Vagina (tissue), 2 donors: ENCODE measurements around the gene NYAP2. TPM values are rescaled to one million over a fixed set of nuclear protein-coding genes. Genes with fewer than 3 reads are reported as not detected.

Experiments used
- DNase-seq, 2 donors: peaks; one replicate each; pipeline ENCODE4 v3.0.0-alpha.2; 2017; ENCODE audit errors: extremely low spot score in 2 of 2
- H3K27ac ChIP-seq: fragments of 200-600 bp; sonication (generic); one replicate; pipeline ENCODE4 v1.5.1; 2019
- H3K27me3 ChIP-seq: fragments of 200-600 bp; sonication (generic); one replicate; pipeline ENCODE4 v1.5.1; 2019
- H3K36me3 ChIP-seq, 2 donors: fragments of 200-600 bp; sonication (generic); one replicate each; pipeline ENCODE4 v1.5.1; 2017 to 2019
- H3K4me1 ChIP-seq: fragments of 200-600 bp; sonication (generic); one replicate; pipeline ENCODE4 v1.5.1; 2019
- H3K4me3 ChIP-seq, 2 donors: fragments of 200-600 bp; sonication (generic); 1 replicate in 1 of 2; 2 replicates in 1 of 2; pipeline ENCODE4 v1.5.1; 2016 to 2019
- H3K9me3 ChIP-seq: fragments of 200-600 bp; sonication (generic); one replicate; pipeline ENCODE4 v1.5.1; 2019
- CTCF ChIP-seq, 3 experiments: fragments of 450-650 bp in 2 of 3; fragments of 200-600 bp in 1 of 3; sonication (generic) in 1 of 3; IDR thresholded peaks; one replicate each; pipeline ENCODE4 v1.5.1; 2017 to 2019; ENCODE audit warnings: antibody characterized with exemption in 3 of 3, mild to moderate bottlenecking in 2 of 3, moderate library complexity in 2 of 3
- POLR2A ChIP-seq, 2 donors: fragments of 450-650 bp; IDR thresholded peaks; one replicate each; pipeline ENCODE4 v1.6.1; 2017; ENCODE audit warnings: antibody characterized with exemption in 2 of 2, mild to moderate bottlenecking in 2 of 2, moderate library complexity in 2 of 2
- POLR2AphosphoS5 ChIP-seq, 2 donors: sonication (generic); formaldehyde crosslinking; IDR thresholded peaks; one replicate each; pipeline ENCODE4 v1.9.0; 2017; ENCODE audit warnings: antibody characterized with exemption in 2 of 2, mild to moderate bottlenecking in 2 of 2, low read depth in 1 of 2; ENCODE audit not compliant: insufficient read depth in 1 of 2
- intact Hi-C: fragments of 100-400 bp; cut with DNase I; formaldehyde crosslinking; loops from one replicate; pipeline ENCODE4 v1.15.1; 2023
- total RNA-seq: library from RNA; depleted of rRNA; stranded (reverse); fragments of >200 nt; gene quantifications from one replicate; pipeline ENCODE4 v1.2.3, GENCODE V29; 2016

The NYAP2 gene
- total RNA-seq, 1 donor from 2014 or later: 0.25 TPM

GRCh38 chr2:225616372-225616771, 216.9 kb downstream of the NYAP2 start:
- Histone ChIP-seq H3K4me3 (no peak overlapping the region), H3K27ac (no peak overlapping the region), H3K4me1 (no peaks in the 10 kb centered on the region), H3K36me3 (no peaks in the 10 kb centered on the region), H3K9me3 (no peaks in the 10 kb centered on the region), H3K27me3 (no peaks in the 10 kb centered on the region)
- intact Hi-C loops: no loop called here
- no peak for DNase-seq
- no peak for TF ChIP-seq CTCF (IDR thresholded peaks at IDR 0.05)
- TF ChIP-seq POLR2A (IDR thresholded peaks at IDR 0.05): no peak
- TF ChIP-seq POLR2AphosphoS5 (IDR thresholded peaks at IDR 0.05; ENCODE audit: insufficient read depth in 1 of 2, low read depth in 1 of 2): no peak

GRCh38 chr2:225616848-225617247, 217.3 kb downstream of the NYAP2 start:
- no peak for DNase-seq
- no peak overlapping the region for H3K27ac ChIP-seq
- no peaks in the 10 kb centered on the region for H3K4me1 ChIP-seq
- no peaks in the 10 kb centered on the region for H3K9me3 ChIP-seq
- no peak overlapping the region for H3K4me3 ChIP-seq
- H3K27me3 ChIP-seq: no peaks in the 10 kb centered on the region
- intact Hi-C loops: no loop called here
- no peak for TF ChIP-seq CTCF (IDR thresholded peaks at IDR 0.05)
- TF ChIP-seq POLR2AphosphoS5 (IDR thresholded peaks at IDR 0.05; ENCODE audit: insufficient read depth in 1 of 2, low read depth in 1 of 2): no peak
- no peak for TF ChIP-seq POLR2A (IDR thresholded peaks at IDR 0.05)
- no peaks in the 10 kb centered on the region for H3K36me3 ChIP-seq

- Histone ChIP-seq H3K9me3 (no peaks in the 10 kb centered on the region), H3K4me3 (no peak overlapping the region), H3K27me3 (no peaks in the 10 kb centered on the region), H3K4me1 (no peaks in the 10 kb centered on the region), H3K36me3 (no peaks in the 10 kb centered on the region), H3K27ac (no peak overlapping the region)
- intact Hi-C loops: no loop called here
- TF ChIP-seq POLR2A (IDR thresholded peaks at IDR 0.05) (no peak), POLR2AphosphoS5 (IDR thresholded peaks at IDR 0.05; ENCODE audit: insufficient read depth in 1 of 2, low read depth in 1 of 2) (no peak), CTCF (IDR thresholded peaks at IDR 0.05) (no peak)
- no peak for DNase-seq
These were observed 220.7 kb downstream of the NYAP2 start for GRCh38 chr2:225620227-225620626.

- Histone ChIP-seq H3K27ac (no peak overlapping the region), H3K27me3 (no peaks in the 10 kb centered on the region), H3K4me1 (no peaks in the 10 kb centered on the region), H3K9me3 (no peaks in the 10 kb centered on the region), H3K4me3 (no peak overlapping the region), H3K36me3 (no peaks in the 10 kb centered on the region)
- intact Hi-C loops: no loop called here
- no peak for DNase-seq
- TF ChIP-seq CTCF (IDR thresholded peaks at IDR 0.05) (no peak), POLR2A (IDR thresholded peaks at IDR 0.05) (no peak), POLR2AphosphoS5 (IDR thresholded peaks at IDR 0.05; ENCODE audit: insufficient read depth in 1 of 2, low read depth in 1 of 2) (no peak)
These were observed 231.5 kb downstream of the NYAP2 start for GRCh38 chr2:225630824-225631533.

GRCh38 chr2:225632351-225632750, 232.8 kb downstream of the NYAP2 start:
- H3K36me3 ChIP-seq: no peaks in the 10 kb centered on the region
- DNase-seq: no peak
- H3K27me3 ChIP-seq: no peaks in the 10 kb centered on the region
- H3K4me1 ChIP-seq: no peaks in the 10 kb centered on the region
- H3K4me3 ChIP-seq: no peak overlapping the region
- no peak overlapping the region for H3K27ac ChIP-seq
- TF ChIP-seq CTCF (IDR thresholded peaks at IDR 0.05): no peak
- TF ChIP-seq POLR2AphosphoS5 (IDR thresholded peaks at IDR 0.05; ENCODE audit: insufficient read depth in 1 of 2, low read depth in 1 of 2): no peak
- no peak for TF ChIP-seq POLR2A (IDR thresholded peaks at IDR 0.05)
- no peaks in the 10 kb centered on the region for H3K9me3 ChIP-seq
- intact Hi-C loops: no loop called here
